Body of pancreas (tissue), 4 donors: ENCODE results near the gene P3H2.

Experiments
- POLR2A ChIP-seq, 3 donors: fragments of 450-650 bp; IDR thresholded peaks; one replicate each; pipeline ENCODE4 v1.6.1; 2016; ENCODE audit warnings: antibody characterized with exemption in 3 of 3, mild to moderate bottlenecking in 2 of 3
- TF ChIP-seq, protein P1 (sequence below), 7 experiments: fragments of 450-650 bp in 4 of 7; fragments of 200-600 bp in 3 of 7; sonication (generic) in 3 of 7; IDR thresholded peaks; one replicate each; pipeline ENCODE4 v1.5.1; 2016 to 2019; ENCODE audit warnings: antibody characterized with exemption in 7 of 7

DNA sequence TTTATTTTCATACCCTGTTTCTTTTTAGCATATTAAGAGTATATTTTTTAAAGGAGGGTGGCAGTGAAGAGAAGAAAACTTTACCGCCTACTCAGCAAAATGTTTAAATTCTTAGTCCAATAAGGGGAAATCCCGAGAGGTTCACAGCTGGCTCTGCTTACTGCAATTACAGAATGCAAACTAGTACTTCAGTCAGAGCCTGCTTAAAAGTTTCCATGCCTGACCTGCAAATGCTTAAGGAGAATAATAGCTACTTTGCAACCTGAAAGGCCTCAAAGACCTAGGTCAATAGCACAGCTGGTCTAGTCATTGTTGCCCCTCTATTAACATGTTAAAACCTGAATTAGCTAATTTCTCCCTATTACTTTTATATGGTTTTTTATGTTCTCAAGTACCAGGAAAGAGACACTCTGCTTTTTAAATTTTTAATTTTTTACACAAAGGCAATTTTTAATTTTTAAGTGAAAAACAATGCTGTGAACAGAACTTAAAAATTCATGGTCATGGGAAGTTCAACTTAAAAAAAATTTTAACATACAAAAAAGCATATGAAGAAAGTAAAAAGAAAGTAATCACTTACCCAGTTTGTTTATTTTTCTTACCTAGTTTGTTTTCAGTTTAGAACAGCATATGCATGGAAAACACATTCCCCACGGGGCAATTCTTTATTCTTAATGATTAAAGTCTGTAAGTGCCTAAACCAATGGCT is 79.2 kb downstream of the P3H2 start:
- TF ChIP-seq, protein P1, sequence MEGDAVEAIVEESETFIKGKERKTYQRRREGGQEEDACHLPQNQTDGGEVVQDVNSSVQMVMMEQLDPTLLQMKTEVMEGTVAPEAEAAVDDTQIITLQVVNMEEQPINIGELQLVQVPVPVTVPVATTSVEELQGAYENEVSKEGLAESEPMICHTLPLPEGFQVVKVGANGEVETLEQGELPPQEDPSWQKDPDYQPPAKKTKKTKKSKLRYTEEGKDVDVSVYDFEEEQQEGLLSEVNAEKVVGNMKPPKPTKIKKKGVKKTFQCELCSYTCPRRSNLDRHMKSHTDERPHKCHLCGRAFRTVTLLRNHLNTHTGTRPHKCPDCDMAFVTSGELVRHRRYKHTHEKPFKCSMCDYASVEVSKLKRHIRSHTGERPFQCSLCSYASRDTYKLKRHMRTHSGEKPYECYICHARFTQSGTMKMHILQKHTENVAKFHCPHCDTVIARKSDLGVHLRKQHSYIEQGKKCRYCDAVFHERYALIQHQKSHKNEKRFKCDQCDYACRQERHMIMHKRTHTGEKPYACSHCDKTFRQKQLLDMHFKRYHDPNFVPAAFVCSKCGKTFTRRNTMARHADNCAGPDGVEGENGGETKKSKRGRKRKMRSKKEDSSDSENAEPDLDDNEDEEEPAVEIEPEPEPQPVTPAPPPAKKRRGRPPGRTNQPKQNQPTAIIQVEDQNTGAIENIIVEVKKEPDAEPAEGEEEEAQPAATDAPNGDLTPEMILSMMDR (IDR thresholded peaks at IDR 0.05): no peak
- TF ChIP-seq POLR2A (IDR thresholded peaks at IDR 0.05): no peak
